HTERT RPE-1 (cell line): Measurements from ENCODE around the gene PLBD1.

ENCODE experiments used
- in situ Hi-C: fragments of 300-500 bp; cut with MboI; formaldehyde crosslinking; loops from 4 replicates; pipeline ENCODE4 v1.14.3; 2020; ENCODE audit warnings: low sequenced_read_pairs

Gene PLBD1

GRCh38 chr12:14514154-14514842 lies 53.4 kb downstream of the PLBD1 start:
- in situ Hi-C loops: no loop called here

- in situ Hi-C loops: no loop called here
These were observed 57.1 kb downstream of the PLBD1 start for GRCh38 chr12:14510574-14510973.

- in situ Hi-C loops: no loop called here
These were observed 61.8 kb downstream of the PLBD1 start for GRCh38 chr12:14505626-14506596.

- in situ Hi-C loops: no loop called here
These were observed 72.4 kb downstream of the PLBD1 start for GRCh38 chr12:14495326-14495725.

- in situ Hi-C loops: no loop called here
These were observed 84.8 kb downstream of the PLBD1 start for GRCh38 chr12:14482886-14483285.

- in situ Hi-C loops: no loop called here
These were observed 85.3 kb downstream of the PLBD1 start for GRCh38 chr12:14482361-14482760.

GRCh38 chr12:14481201-14481600 lies 86.5 kb downstream of the PLBD1 start:
- in situ Hi-C loops: no loop called here

- in situ Hi-C loops: no loop called here
These were observed 88.7 kb downstream of the PLBD1 start for GRCh38 chr12:14479004-14479403.

- in situ Hi-C loops: no loop called here
These were observed 93.9 kb downstream of the PLBD1 start for GRCh38 chr12:14473707-14474287.

- in situ Hi-C loops: no loop called here
These were observed 96.2 kb downstream of the PLBD1 start for GRCh38 chr12:14471497-14471896.

- in situ Hi-C loops: no loop called here
These were observed 107.4 kb downstream of the PLBD1 start for GRCh38 chr12:14460212-14460841.

- in situ Hi-C loops: no loop called here
These were observed 113.4 kb downstream of the PLBD1 start for GRCh38 chr12:14454098-14454907.
